Muscle of arm (tissue), 12 donors: ENCODE results near the gene NOTCH2. TPM values are rescaled to one million over a fixed set of nuclear protein-coding genes. Genes with fewer than 3 reads are reported as not detected.

Source experiments
- DNase-seq: peaks from one replicate; pipeline ENCODE4 v3.0.0-alpha.2; 2013
- polyA plus RNA-seq, 12 donors: library from polyadenylated mRNA; unstranded; fragments of 120-200 nt; gene quantifications; one replicate each; pipeline ENCODE4 v1.2.1, GENCODE V29; 2013; ENCODE audit not compliant: insufficient read length in 12 of 12

NOTCH2 gene
- polyA plus RNA-seq, 12 donors: 41.5 to 81.8 (median 55.4) TPM; not detected in 1

DNA sequence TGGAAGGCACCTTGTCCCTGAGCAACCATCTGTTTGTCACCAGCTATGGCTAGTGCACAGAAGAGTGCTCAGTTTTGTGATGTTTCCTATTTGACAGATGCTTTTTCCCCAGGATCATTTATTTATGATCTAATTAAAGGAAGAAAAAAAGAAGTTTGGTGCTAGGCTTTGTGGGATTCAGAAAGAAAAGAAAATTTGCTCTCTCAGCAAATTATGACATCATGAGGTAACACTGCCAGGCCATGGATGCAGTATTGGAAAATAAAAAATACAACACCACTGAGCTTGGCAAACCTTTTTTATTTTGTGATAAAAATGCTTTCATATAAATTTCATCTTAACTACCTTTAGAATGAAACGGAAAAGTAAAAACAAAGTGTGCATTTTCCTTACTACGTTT, 157.7 kb downstream of the NOTCH2 start:
- peak; percentile 16 for DNase-seq

GRCh38 chr1:119910618-119911017, 158.8 kb downstream of the NOTCH2 start:
- no peak for DNase-seq

DNA sequence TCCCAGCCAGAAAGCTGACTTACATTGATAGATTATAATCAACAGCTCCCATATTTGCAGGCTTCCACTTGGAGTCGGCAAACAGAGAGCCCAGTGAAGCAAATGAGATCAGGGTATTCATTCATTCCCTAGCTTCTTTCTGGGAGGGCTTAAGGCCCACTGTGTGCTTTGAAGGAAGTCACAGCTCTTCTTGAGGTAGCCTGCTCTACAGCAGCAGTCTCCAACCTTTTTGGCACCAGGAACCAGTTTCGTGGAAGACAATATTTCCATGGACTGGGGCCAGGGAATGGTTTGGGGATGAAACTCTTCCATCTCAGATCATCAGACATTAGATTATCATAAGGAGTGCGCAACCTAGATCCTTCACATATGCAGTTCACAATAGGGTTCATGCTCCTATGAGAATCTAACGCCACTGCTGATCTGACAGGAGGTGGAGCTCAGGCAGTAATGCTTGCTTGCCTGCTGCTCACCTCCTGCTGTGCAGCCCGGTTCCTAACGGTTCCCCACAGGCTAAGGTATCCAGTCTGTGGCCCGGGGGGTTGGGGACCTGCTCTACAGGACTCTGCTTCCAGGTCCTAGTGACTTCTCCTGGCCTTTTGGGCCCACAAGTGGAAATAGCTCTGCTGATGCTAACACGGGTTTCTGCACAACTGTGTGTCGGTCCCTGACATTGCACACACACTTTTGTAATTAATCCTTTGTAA, 159.4 kb downstream of the NOTCH2 start:
- no peak for DNase-seq

DNA sequence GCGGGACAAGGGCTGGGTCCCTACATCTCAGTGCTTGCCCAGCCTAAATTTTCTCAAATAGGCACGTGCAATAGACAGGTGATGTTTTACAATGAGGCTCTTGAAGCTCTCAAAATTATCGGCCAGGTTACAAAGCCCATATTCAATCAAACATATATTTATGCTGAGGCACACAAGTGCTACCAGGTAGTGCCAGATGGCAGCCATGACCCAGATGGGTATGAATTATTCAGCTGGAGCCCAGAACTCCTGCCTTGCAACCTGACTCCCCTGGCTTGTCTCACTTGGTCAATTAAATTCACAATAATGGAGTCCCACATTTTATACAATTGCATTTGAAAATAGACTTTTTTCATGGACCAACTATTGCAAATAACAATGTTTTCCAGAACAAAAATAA, 160.8 kb downstream of the NOTCH2 start:
- no peak for DNase-seq

GRCh38 chr1:119906927-119907652, 162.4 kb downstream of the NOTCH2 start:
- no peak for DNase-seq

DNA sequence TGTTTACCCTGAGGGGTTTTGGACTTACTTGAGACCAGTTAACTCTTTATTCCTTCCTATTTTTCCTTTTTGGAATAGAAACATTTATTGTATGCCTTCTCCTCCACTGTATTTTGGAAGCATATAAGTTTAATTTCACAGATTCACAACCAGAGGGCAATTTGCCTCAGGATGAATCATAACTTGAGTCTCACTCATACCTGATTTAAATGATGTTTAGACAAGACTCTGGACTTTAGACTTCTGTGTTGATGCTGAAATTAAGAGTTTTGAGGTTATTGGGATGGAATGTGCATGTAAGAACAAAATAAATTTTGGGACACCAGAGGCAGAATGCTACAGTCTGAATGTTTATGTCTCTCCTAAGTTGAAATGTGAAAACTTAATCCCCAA, 166.0 kb downstream of the NOTCH2 start:
- no peak for DNase-seq

GRCh38 chr1:119902775-119903442, 166.6 kb downstream of the NOTCH2 start:
- DNase-seq: no peak

DNA sequence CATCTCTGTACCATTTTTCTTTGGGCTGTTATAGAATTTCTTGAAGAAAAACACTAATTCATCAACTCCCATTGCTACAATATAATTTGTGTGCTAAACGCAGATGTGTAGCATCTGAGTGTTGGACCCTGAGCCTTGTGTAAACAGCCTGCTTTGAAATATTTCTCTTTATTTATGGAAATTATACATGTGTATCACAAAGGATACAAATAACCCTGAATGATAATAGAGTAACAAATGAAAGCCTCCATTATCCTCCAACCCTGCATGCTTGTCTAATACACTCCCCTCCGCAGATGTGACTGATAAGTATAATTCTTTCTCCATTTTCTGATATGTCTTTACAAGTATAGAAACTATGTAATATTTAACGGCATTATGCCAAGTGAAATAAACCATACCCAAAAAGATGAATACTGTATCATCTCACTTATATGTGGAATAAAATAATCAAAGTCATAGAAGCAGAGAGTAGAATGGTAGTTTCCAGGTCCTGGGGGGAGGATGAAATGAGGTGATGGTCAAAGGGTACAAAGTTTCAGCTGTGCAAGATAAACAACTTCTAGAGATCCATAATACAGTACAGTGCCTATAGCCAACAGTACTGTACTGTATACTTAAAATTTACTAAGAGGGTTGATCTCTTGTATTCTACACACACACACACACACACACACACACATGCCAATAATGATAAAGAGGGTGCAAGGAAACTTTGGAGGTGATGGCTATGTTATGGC, 170.3 kb downstream of the NOTCH2 start:
- DNase-seq: no peak

- DNase-seq: no peak
These were observed 170.9 kb downstream of the NOTCH2 start for GRCh38 chr1:119898530-119898929.

DNA sequence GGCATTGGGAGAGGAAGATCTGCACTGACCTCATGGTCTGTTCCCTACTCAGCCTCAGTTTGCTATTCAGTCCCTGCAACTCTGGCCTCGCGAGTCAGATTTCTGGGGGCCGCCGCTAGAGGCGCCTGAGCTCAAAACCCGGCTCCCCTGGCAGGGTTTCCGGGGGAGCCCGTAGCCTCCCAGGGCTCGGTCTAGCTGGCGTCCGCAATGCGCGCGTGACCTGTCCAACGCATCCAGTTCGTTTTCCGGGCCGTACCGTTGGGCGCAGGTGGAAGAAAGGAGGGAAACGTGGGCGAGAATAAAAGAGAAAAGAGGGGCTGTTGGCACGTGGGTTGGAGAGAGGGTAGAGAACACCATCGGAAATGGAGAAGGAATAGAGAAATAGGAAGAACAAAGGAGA, 173.2 kb downstream of the NOTCH2 start, which contains the start of gene ADAM30:
TSS of gene ADAM30 (minus strand) at position 213 of the 400 bp plus-strand sequence. CDS start at position 34, 179 bp downstream.
- DNase-seq: no peak

DNA sequence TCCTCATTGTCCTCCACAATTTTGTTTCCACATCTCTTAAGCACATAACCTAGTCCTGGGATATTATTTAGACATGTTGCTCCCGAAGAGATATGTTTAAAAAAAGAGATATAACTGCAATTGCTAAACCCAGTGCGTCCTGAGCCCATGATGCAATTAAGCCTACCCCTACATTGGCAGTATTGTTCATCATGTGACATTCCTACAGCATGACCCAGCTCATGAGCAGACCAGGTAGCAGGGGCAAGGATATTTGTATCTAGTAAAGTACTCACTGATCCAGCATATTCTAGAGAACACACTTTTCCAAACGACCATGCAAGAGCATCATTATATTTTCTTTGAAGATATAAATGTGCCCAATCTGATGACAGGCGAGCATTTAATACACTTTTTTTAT, 174.4 kb downstream of the NOTCH2 start:
- DNase-seq: no peak

GRCh38 chr1:119893827-119894700, 175.4 kb downstream of the NOTCH2 start:
- DNase-seq: no peak

DNA sequence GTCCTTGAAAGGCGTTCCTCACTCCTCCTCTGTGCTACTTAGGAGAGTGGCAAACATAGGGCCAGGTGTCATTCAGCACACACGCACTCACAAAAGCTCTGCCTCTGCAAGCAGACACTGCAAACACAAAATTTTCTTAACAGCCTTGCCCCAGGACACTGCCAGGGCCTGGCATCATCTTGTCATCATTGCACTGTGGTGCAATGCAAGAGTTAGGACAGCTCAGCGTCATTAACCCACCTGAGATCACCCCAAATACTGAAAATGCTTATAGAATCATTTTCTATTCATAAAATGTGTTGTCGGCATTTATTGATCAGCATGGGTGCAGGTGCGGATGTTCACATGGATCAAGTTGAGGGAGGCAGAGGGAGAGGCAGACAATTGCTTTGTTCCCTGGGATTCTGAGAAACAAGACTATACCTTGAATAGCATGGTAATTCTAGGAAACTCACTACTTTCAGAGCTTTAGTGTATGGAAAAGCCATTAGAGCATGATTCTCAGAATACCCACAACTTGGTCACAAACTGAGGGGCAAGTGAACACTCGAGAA, 176.1 kb downstream of the NOTCH2 start:
- DNase-seq: no peak

- DNase-seq: no peak
These were observed 178.1 kb downstream of the NOTCH2 start for GRCh38 chr1:119891386-119891785.

DNA sequence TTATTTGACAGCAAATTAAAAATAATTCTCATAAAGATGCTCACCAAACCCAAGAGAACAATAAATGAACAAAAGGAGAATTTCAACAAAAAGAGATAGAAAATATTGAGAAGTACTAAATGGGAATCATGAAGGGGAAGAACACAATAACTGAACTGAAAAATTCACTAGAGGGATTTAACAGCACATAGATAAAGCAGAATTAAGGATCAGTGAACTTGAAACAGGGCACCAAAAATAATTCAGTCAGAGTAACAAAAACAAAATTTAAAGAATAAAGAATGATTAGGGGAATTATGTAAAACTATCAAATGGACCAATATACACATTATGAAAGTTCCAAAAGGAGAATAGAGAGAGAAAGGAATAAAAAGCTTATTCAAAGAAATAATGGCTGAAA, 181.0 kb downstream of the NOTCH2 start:
- no peak for DNase-seq

DNA sequence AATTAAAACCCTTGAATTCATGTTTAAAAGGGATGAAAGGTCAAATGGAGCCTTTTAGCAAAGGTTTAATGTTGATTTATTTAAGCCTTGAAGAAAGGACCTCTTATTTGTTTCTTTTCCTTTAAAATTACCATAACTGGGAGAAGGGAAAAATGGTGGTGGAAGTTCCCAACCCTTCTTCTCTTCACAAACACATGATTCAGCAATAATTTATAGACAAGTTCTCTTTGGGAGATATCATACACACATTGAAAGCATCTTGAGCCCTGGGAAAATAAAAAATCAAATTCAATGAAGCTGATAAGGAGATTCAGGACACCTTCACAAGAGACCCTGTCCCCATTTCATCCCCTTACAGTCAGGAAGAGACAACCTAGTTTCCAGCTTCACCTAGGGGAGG, 182.0 kb downstream of the NOTCH2 start:
- no peak for DNase-seq

DNA sequence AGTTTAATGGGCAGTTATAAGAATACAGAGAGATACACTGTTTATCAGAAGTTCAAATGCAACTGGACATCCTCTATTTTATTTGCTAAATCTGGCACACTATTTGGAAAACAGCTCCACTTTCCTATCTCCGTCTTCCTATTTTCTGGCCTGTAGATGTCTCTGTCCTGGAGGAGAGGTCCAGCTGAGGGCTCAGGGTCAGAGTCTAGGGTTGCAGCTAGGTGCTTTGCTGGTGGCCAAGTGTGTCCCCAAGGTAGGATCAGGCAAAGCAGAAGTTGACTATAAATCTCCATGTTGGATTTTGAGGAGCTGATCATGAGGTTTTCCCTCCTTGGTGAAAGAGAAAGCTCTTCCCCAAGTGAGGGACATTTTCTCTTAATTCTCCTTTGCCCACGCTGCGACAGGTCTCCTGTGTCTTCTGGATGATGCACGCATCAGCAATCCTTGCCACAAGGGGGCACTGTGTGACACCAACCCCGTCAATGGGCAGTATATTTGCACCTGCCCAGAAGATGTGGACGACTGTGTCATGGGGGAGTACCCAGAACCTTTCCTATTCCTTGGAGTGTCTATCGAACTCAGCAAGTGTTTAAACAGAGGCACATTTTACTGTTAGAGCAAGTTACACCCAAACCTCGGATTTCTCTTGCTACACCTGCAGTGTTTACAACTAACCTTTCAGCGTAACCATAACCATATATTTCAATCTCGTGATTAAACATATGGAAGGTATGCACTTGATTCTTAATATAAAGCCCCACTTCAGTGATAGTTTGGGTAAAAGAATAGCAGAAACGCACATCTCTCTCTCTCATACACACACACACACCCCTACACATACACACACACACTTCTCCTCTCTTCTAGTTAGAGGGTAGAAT, 183.3 kb downstream of the NOTCH2 start:
- no peak for DNase-seq

DNA sequence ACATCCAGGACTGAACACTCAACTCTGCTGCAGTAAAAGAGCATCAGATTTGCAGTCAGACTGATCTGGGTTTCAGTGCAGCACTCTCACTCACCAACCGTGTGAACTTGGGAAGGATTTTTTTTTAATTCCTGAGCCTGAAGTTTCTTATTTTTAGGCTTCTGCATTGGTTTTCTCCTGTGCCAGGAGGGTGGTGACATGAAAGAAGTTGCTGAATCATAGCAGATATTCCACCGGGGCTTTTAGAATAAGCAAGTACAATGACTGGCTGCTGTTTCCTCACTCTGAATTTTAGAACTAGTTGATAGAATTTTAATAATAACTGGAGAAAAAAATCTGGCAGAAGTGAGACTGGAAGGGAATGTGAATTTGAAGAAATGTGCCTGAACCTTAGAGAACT, 184.8 kb downstream of the NOTCH2 start:
- DNase-seq: no peak

DNA sequence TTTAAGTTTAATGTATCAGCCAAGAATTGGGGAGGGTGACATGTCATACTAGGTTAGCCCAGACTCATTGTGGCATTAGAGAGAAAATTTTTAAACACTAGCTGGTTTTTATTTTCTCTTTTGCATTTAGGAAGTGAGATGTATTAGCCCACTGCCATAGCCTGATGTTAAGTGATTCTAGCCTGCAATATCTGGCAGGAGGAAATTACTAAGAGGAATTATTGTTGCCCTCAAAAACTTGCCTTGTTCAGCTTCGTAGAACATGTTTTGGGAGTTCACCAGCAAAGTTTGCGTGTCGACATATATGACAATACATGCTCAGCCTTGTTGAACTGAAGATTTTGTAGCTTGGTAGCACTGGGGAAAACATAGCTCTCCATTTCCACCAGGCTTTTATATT, 185.6 kb downstream of the NOTCH2 start:
- no peak for DNase-seq
